ENCODE measurements around the gene CDK19.

- no peak for TF ChIP-seq CTCF (conservative IDR thresholded peaks at IDR 0.05; ENCODE audit: low read depth in 2 of 2)
- TF ChIP-seq POLR2AphosphoS5 (IDR thresholded peaks at IDR 0.05; ENCODE audit: low read depth): no peak
- no peak for TF ChIP-seq CREB1 (CRISPR knock-in tag; IDR thresholded peaks at IDR 0.05; ENCODE audit: low read depth)
- TF ChIP-seq REST (IDR thresholded peaks at IDR 0.05; ENCODE audit: unreplicated experiment): no peak
- TF ChIP-seq EZH2phosphoT487 (IDR thresholded peaks at IDR 0.05; ENCODE audit: unreplicated experiment): no peak
- no peak for TF ChIP-seq EZH2 (IDR thresholded peaks at IDR 0.05; ENCODE audit: low read depth, unreplicated experiment)
- no peak for TF ChIP-seq ETS1 (IDR thresholded peaks at IDR 0.05)
- no peak for TF ChIP-seq STAT1 (IDR thresholded peaks at IDR 0.05; ENCODE audit: unreplicated experiment)
- no peak for TF ChIP-seq ZNF114 (CRISPR knock-in tag; IDR thresholded peaks at IDR 0.05)
Observed at GRCh38 chr6:110620065-110620464, 195.2 kb downstream of the CDK19 start.
